LNCaP clone FGC (cell line): ENCODE data around the gene TSHZ2.

Experiments used
- DNase-seq: peaks from one replicate; pipeline ENCODE4 v3.0.0-alpha.2; 2011; ENCODE audit warnings: low read depth
- H3K4me3 ChIP-seq: 2 replicates; pipeline ENCODE4 v1.5.1; 2011; ENCODE audit warnings: mild to moderate bottlenecking, low read depth, low read length, control low read depth
- TF ChIP-seq, protein P1 (sequence below): IDR thresholded peaks from 2 replicates; pipeline ENCODE4 v1.5.1; 2012; ENCODE audit warnings: mild to moderate bottlenecking; ENCODE audit not compliant: control insufficient read depth, insufficient read depth; ENCODE audit errors: extremely low read depth

TSHZ2 gene

GRCh38 chr20:53287357-53288042 lies 315.3 kb downstream of the TSHZ2 start:
- no peak overlapping the region for H3K4me3 ChIP-seq
- no peak for DNase-seq
- TF ChIP-seq, protein P1, sequence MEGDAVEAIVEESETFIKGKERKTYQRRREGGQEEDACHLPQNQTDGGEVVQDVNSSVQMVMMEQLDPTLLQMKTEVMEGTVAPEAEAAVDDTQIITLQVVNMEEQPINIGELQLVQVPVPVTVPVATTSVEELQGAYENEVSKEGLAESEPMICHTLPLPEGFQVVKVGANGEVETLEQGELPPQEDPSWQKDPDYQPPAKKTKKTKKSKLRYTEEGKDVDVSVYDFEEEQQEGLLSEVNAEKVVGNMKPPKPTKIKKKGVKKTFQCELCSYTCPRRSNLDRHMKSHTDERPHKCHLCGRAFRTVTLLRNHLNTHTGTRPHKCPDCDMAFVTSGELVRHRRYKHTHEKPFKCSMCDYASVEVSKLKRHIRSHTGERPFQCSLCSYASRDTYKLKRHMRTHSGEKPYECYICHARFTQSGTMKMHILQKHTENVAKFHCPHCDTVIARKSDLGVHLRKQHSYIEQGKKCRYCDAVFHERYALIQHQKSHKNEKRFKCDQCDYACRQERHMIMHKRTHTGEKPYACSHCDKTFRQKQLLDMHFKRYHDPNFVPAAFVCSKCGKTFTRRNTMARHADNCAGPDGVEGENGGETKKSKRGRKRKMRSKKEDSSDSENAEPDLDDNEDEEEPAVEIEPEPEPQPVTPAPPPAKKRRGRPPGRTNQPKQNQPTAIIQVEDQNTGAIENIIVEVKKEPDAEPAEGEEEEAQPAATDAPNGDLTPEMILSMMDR: no peak

- no peak for DNase-seq
- TF ChIP-seq, protein P1: peak; percentile 22; the same call in 1 of the 2 replicates
- H3K4me3 ChIP-seq: no peak overlapping the region
Observed at GRCh38 chr20:53291548-53291947, 319.4 kb downstream of the TSHZ2 start.

GRCh38 chr20:53292347-53292746 lies 320.2 kb downstream of the TSHZ2 start:
- TF ChIP-seq, protein P1: no peak
- no peak for DNase-seq
- H3K4me3 ChIP-seq: no peak overlapping the region

DNA sequence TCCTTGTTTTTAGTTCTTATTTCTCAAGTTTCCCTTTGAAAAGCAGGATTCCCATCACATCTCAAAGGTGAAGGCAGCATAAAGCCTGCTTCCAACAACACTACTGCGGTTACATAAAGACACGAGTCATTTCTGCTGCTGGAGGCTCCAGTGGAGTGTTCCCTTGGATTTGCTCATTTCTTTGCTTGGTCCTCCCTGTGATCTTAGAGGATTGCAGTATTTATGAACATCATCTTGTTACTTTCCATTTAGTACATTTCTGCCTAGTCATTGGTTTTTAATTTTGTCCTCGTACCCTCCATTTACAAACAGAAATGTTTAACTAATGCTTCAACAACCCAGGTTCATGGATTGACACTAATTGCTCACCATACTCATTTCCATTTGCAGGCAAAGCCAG lies 322.6 kb downstream of the TSHZ2 start:
- no peak overlapping the region for H3K4me3 ChIP-seq
- no peak for DNase-seq
- TF ChIP-seq, protein P1: no peak

- no peak for DNase-seq
- TF ChIP-seq, protein P1: no peak
- no peak overlapping the region for H3K4me3 ChIP-seq
Observed at GRCh38 chr20:53296025-53296424, 323.9 kb downstream of the TSHZ2 start.

DNA sequence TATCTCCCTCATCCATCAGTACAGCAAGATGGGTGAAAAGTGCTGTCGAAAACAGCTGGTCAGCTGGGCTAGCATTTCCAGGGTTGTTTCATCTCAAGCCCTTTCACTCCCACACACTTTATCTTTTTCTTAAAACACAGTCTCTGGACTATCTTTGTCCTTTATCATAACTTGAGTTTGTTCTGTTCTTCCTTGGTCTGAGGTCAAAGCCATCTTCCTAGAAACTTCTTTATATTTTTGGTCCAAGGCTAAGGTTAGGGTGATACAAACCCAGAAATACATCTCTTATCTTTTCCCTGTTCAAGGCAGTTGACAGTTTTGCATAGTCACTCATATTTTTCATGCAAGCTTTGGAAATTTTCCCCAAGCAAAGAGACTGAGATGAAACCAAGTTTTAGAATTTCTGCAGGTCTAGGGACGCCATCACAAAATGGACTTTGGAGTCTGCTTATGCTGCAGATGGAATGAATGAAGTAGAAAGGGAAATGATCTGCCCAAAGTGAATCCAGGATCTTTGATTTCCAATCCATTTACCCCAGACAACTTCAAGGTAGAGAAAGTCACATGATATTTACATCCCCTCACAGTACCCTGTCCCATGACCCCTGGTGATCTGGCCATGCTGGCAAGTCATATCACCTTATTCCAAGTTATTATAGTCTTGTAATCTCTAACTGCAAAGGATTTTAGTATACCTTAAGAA lies 324.4 kb downstream of the TSHZ2 start:
- TF ChIP-seq, protein P1: no peak
- DNase-seq: no peak
- no peak overlapping the region for H3K4me3 ChIP-seq
